RWPE2 (cell line): ENCODE measurements around the gene OR11A1.
"Not testable (repeated sequence)": the region's sequence is repeated elsewhere in the genome, so short reads cannot be mapped to it uniquely, and the experiment has no call there.

ENCODE experiments used
- ATAC-seq: fragments of 200-7000 bp; cut with Tn5 transposase; 3 replicates; pipeline ENCODE4 v1.9.1; 2021; ENCODE audit warnings: low read depth
- DNase-seq: peaks from one replicate; pipeline ENCODE4 v3.0.0-alpha.2; 2020; ENCODE audit warnings: low spot score
- H3K27ac ChIP-seq: fragments of 450-650 bp; 2 replicates; pipeline ENCODE4 v1.5.1; 2017; ENCODE audit warnings: mild to moderate bottlenecking; ENCODE audit not compliant: poor library complexity, severe bottlenecking
- H3K27me3 ChIP-seq: fragments of 250-450 bp; sonication (Bioruptor Pico); 2 replicates; pipeline ENCODE4 v1.5.1; 2021; ENCODE audit warnings: mild to moderate bottlenecking, moderate library complexity; ENCODE audit not compliant: insufficient read depth, poor library complexity, severe bottlenecking
- H3K36me3 ChIP-seq: fragments of 250-450 bp; sonication (Bioruptor Pico); 2 replicates; pipeline ENCODE4 v1.5.1; 2020; ENCODE audit warnings: low read depth, mild to moderate bottlenecking, moderate library complexity
- H3K4me1 ChIP-seq: fragments of 250-450 bp; sonication (Bioruptor Pico); 2 replicates; pipeline ENCODE4 v1.5.1; 2021; ENCODE audit warnings: mild to moderate bottlenecking, moderate library complexity; ENCODE audit not compliant: insufficient read depth, poor library complexity, severe bottlenecking
- H3K4me3 ChIP-seq: fragments of 250-450 bp; sonication (Bioruptor Pico); 2 replicates; pipeline ENCODE4 v1.5.1; 2021; ENCODE audit warnings: mild to moderate bottlenecking, moderate library complexity; ENCODE audit not compliant: severe bottlenecking
- H3K9me3 ChIP-seq: fragments of 250-450 bp; sonication (Bioruptor Pico); 2 replicates; pipeline ENCODE4 v1.5.1; 2021; ENCODE audit warnings: mild to moderate bottlenecking, moderate library complexity; ENCODE audit not compliant: severe bottlenecking
- TF ChIP-seq, protein P1 (sequence below): fragments of 450-650 bp; IDR thresholded peaks from one replicate; pipeline ENCODE4 v1.5.1; 2017; ENCODE audit warnings: mild to moderate bottlenecking, moderate library complexity; ENCODE audit not compliant: poor library complexity, severe bottlenecking

Gene OR11A1

DNA sequence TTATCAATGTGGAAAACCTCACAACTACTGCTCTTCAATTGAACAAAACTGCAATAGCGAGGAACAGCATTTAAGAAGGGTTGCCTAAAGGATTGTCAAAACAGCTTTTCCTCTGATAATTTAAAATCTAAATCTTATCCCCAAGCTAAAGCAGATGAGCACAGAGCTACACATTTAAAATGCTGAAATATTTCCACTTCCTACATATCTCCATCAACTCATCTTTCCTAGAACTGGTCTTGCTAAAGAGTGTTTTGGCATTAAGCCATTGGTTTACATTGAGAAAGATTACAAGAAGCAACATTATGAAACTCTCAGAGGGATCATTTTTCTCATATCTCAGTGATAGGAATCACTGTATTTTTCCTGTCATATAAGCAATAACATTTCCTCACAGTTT is 14.2 kb downstream of the OR11A1 start:
- no peak for DNase-seq
- no peak overlapping the region for H3K4me3 ChIP-seq
- ATAC-seq: no peak

DNA sequence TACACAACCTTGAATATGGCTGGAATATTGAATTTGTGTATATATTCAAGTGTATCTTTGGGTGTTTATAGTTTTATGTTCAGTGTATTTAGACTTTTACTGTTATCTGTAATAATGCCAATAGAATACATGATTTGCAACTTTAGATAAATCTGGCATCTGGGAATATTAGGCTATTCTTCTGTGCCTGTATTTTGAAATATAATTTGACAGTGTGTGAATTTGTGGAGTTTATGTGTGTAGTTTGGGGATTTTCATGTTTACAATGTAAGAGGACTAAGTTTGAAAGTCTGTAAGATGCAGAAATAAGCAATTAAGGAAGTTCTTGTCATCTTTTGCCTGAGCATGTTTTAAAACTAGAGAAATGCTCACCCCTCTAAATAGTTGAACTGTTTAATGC is 17.9 kb downstream of the OR11A1 start, which contains the start of gene OR10C1:
OR10C1 (plus strand) TSS at position 301 of the 400 bp plus-strand sequence. CDS start 710 bp downstream, outside the sequence.
- no peaks in the 10 kb centered on the region for H3K4me1 ChIP-seq
- no peak for DNase-seq

More for the DNA sequence above, 14.2 kb downstream of the OR11A1 start:
- peaks cover 16% of the 10 kb centered on the region for H3K27me3 ChIP-seq
- no peaks in the 10 kb centered on the region for H3K36me3 ChIP-seq
- no peaks in the 10 kb centered on the region for H3K4me1 ChIP-seq
- H3K9me3 ChIP-seq: peaks cover 2% of the 10 kb centered on the region
- no peak overlapping the region for H3K27ac ChIP-seq
- TF ChIP-seq, protein P1, sequence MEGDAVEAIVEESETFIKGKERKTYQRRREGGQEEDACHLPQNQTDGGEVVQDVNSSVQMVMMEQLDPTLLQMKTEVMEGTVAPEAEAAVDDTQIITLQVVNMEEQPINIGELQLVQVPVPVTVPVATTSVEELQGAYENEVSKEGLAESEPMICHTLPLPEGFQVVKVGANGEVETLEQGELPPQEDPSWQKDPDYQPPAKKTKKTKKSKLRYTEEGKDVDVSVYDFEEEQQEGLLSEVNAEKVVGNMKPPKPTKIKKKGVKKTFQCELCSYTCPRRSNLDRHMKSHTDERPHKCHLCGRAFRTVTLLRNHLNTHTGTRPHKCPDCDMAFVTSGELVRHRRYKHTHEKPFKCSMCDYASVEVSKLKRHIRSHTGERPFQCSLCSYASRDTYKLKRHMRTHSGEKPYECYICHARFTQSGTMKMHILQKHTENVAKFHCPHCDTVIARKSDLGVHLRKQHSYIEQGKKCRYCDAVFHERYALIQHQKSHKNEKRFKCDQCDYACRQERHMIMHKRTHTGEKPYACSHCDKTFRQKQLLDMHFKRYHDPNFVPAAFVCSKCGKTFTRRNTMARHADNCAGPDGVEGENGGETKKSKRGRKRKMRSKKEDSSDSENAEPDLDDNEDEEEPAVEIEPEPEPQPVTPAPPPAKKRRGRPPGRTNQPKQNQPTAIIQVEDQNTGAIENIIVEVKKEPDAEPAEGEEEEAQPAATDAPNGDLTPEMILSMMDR: no peak

DNA sequence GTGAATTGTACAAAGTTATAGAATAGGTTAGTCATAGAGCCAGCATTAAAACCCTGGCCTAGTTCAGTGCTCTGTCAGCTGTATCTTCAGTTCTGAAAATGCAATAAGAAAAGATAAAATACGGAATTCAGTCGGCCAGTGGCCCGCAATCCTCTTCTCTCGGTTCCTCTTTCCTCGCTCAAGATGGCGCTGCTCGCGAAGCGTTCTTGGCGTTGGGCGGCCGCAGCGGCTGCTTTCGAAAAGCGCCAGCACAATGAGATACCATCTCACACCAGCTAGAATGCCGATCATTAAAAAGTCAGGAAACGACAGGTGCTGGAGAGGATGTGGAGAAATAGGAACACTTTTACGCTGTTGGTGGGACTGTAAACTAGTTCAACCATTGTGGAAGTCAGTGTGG is 20.1 kb downstream of the OR11A1 start:
- DNase-seq, H3K27ac ChIP-seq, H3K4me3 ChIP-seq, H3K36me3 ChIP-seq, H3K4me1 ChIP-seq, H3K9me3 ChIP-seq, ATAC-seq: not testable (repeated sequence)
- TF ChIP-seq, protein P1: peak; percentile 53
- H3K27me3 ChIP-seq: peaks cover 58% of the 10 kb centered on the region

More for the DNA sequence above, 17.9 kb downstream of the OR11A1 start, which contains the start of gene OR10C1:
- Histone ChIP-seq H3K27me3 (peaks cover 40% of the 10 kb centered on the region), H3K9me3 (peaks cover 2% of the 10 kb centered on the region), H3K4me3 (no peak within 1 kb of the TSS), H3K36me3 (no peaks in the 10 kb centered on the region), H3K27ac (no peak within 1 kb of the TSS)
- TF ChIP-seq, protein P1: no peak
- no peak for ATAC-seq

DNA sequence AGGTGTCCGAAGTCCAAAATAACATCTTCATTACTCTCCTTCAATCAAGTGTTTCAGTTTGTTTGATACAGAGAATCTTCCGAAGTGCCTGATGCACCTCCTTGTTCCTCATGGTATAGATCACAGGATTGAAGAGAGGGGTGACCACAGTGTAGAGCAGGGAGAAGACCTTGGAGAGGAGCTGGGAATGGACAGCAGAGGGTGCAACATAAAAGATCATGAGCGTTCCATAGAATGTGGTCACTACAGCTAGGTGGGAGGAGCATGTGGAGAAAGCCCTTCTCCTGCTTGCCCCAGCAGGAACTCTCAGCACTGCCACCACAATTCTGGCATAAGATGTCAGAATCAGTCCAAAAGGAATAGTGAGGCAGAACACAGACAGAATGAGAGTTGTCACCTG is 30.2 kb downstream of the OR11A1 start:
- DNase-seq (no peak), ATAC-seq (peak; percentile 45; the same call in 1 of the 3 replicates)
- Histone ChIP-seq H3K9me3 (no peaks in the 10 kb centered on the region), H3K4me1 (no peaks in the 10 kb centered on the region), H3K27me3 (peaks cover 34% of the 10 kb centered on the region), H3K36me3 (no peaks in the 10 kb centered on the region), H3K27ac (no peak overlapping the region), H3K4me3 (no peak overlapping the region)
- TF ChIP-seq, protein P1: no peak

DNA sequence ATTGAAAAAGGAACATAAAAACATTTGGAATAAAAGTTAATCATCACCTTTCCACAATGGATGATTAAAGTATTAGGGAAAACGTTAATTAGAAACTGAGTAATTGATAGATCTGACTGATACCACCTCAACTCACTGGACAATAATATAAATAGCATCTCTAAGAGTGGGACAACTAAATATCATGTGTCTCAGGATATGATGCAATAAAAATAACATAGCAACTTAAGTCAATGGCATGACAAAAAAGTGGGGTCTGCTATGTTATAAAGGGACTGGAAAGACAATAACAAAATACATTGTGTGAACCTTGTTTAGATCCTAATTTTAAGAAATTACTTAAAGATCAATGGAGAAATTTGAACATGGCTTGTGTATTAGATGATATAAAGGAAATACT is 31.8 kb downstream of the OR11A1 start:
- Histone ChIP-seq H3K27ac (no peak overlapping the region), H3K4me1 (no peaks in the 10 kb centered on the region), H3K4me3 (no peak overlapping the region), H3K9me3 (no peaks in the 10 kb centered on the region), H3K27me3 (peaks cover 27% of the 10 kb centered on the region), H3K36me3 (no peaks in the 10 kb centered on the region)
- DNase-seq (no peak), ATAC-seq (no peak)
- TF ChIP-seq, protein P1: no peak
